HepG2 (cell line): ENCODE results near the gene ADCK2. TPM values are rescaled to one million over a fixed set of nuclear protein-coding genes. Genes with fewer than 3 reads are reported as not detected.

Source experiments
- CTCF ChIP-seq: sonication (generic); formaldehyde crosslinking; IDR thresholded peaks from 2 replicates; pipeline ENCODE4 v1.5.0; 2020; ENCODE audit warnings: mild to moderate bottlenecking, missing genetic modification reagents, moderate library complexity
- KDM5B ChIP-seq: sonication (generic); formaldehyde crosslinking; IDR thresholded peaks from 2 replicates; pipeline ENCODE4 v1.4.0; 2020; ENCODE audit warnings: missing genetic modification reagents, mild to moderate bottlenecking, borderline replicate concordance
- KLF12 ChIP-seq: sonication (generic); formaldehyde crosslinking; IDR thresholded peaks from 2 replicates; pipeline ENCODE4 v1.4.0; 2020; ENCODE audit warnings: missing genetic modification reagents, borderline replicate concordance
- MXD3 ChIP-seq: IDR thresholded peaks from 2 replicates; pipeline ENCODE4 v1.6.1; 2016; ENCODE audit warnings: mild to moderate bottlenecking, missing biosample characterization, missing genetic modification reagents
- RBAK ChIP-seq: sonication (generic); formaldehyde crosslinking; IDR thresholded peaks from 2 replicates; pipeline ENCODE4 v1.5.1; 2020; ENCODE audit warnings: mild to moderate bottlenecking, missing genetic modification reagents
- RFXAP ChIP-seq: sonication (generic); formaldehyde crosslinking; IDR thresholded peaks from 2 replicates; pipeline ENCODE4 v1.4.0; 2020; ENCODE audit warnings: missing genetic modification reagents, borderline replicate concordance
- SOX13 ChIP-seq, 3 experiments: fragments of 450-650 bp in 1 of 3; sonication (generic) in 1 of 3; formaldehyde crosslinking in 1 of 3; IDR thresholded peaks in 2 of 3; conservative IDR thresholded peaks in 1 of 3; 2 replicates each; pipeline versions ENCODE4 v1.5.0 to v1.6.1; 2016 to 2020; ENCODE audit warnings: antibody characterized with exemption in 1 of 3, mild to moderate bottlenecking in 1 of 3, missing compliant biosample characterization in 1 of 3, missing genetic modification reagents in 1 of 3, moderate library complexity in 1 of 3
- SP4 ChIP-seq: sonication (generic); formaldehyde crosslinking; IDR thresholded peaks from 2 replicates; pipeline ENCODE4 v1.8.1; 2023; ENCODE audit warnings: mild to moderate bottlenecking, missing genetic modification reagents
- ZBTB40 ChIP-seq, 2 experiments: fragments of 450-650 bp in 1 of 2; sonication (generic) in 1 of 2; formaldehyde crosslinking in 1 of 2; IDR thresholded peaks; 2 replicates each; pipeline versions ENCODE4 v1.6.1 to v1.8.0; 2016 to 2022; ENCODE audit warnings: antibody characterized with exemption in 1 of 2, mild to moderate bottlenecking in 1 of 2, missing genetic modification reagents in 1 of 2
- ZNF232 ChIP-seq: sonication (generic); formaldehyde crosslinking; IDR thresholded peaks from 2 replicates; pipeline ENCODE4 v1.4.0; 2020; ENCODE audit warnings: missing genetic modification reagents, borderline replicate concordance
- ZNF770 ChIP-seq: sonication (generic); formaldehyde crosslinking; IDR thresholded peaks from 2 replicates; pipeline ENCODE4 v1.5.0; 2020; ENCODE audit warnings: mild to moderate bottlenecking, missing genetic modification reagents
- polyA plus RNA-seq, 8 experiments: library from polyadenylated mRNA; depleted of rRNA in 3 of 8; stranded (reverse) in 7 of 8; unstranded in 1 of 8; fragments of >200 nt; fragmentation: Illumina TruSeq in 4 of 8; extraction: Trizol in 4 of 8; gene quantifications; 2 replicates each; pipeline versions ENCODE4 v1.2.1 to v1.2.3, GENCODE V29; 2011 to 2016; ENCODE audit warnings: low read depth in 4 of 8, missing spikeins in 1 of 8, mixed read lengths in 1 of 8; ENCODE audit not compliant: insufficient read depth in 1 of 8
- total RNA-seq, 5 experiments: library from RNA; depleted of rRNA; stranded (reverse); fragments of >200 nt; fragmentation: Illumina TruSeq; extraction: Trizol; gene quantifications; 2 replicates each; pipeline ENCODE4 v1.2.3, GENCODE V29; 2016; ENCODE audit warnings: low read depth in 1 of 5

Gene ADCK2
- total and polyA plus RNA-seq, 2 of the 13 experiments (the other 11 are each of a cell fraction or from before 2014, with no cell fraction given) = 8.6 to 18.8 TPM

GRCh38 chr7:140673063-140673773 is 473 bp downstream of the ADCK2 start (continued):
- TF ChIP-seq ZBTB40 (IDR thresholded peaks at IDR 0.05) (no peak), ZBTB40 (CRISPR knock-in tag; IDR thresholded peaks at IDR 0.05) (no peak), MXD3 (CRISPR knock-in tag) (0 out of 2 replicates have a peak, but pooled peaks have one; percentile 37), SOX13 (IDR thresholded peaks at IDR 0.05) (no peak), SOX13 (CRISPR knock-in tag; conservative IDR thresholded peaks at IDR 0.05 in 1 of 2, IDR thresholded peaks at IDR 0.05 in 1 of 2) (no peak), SP4 (CRISPR knock-in tag) (no peak), ZNF232 (0 out of 2 replicates have a peak, but pooled peaks have one; percentile 37), ZNF770 (CRISPR knock-in tag) (peak; percentile 54; the same call in 1 of the 2 replicates), CTCF (CRISPR knock-in tag) (peak; percentile 28; the same call in 1 of the 2 replicates), RFXAP (CRISPR knock-in tag) (no peak), KDM5B (CRISPR knock-in tag) (peak; percentile 60; the same call in 1 of the 2 replicates), KLF12 (CRISPR knock-in tag) (no peak), RBAK (CRISPR knock-in tag) (no peak)
